Mammary epithelial cell (primary cell): ENCODE data around the gene TMA7B.

ENCODE experiments used
- EZH2 ChIP-seq: IDR thresholded peaks from 2 replicates; pipeline ENCODE4 v1.6.1; 2012; ENCODE audit warnings: low read length, inconsistent platforms, borderline replicate concordance
- TF ChIP-seq, protein P1 (sequence below), 2 donors: IDR thresholded peaks in 1 of 2; conservative IDR thresholded peaks in 1 of 2; 2 replicates each; pipeline ENCODE4 v1.5.1; 2011 to 2012; ENCODE audit warnings: inconsistent platforms in 2 of 2, low read length in 2 of 2, mild to moderate bottlenecking in 2 of 2, control low read depth in 1 of 2, low read depth in 1 of 2; ENCODE audit not compliant: insufficient read depth in 1 of 2; ENCODE audit errors: extremely low read depth in 1 of 2

DNA sequence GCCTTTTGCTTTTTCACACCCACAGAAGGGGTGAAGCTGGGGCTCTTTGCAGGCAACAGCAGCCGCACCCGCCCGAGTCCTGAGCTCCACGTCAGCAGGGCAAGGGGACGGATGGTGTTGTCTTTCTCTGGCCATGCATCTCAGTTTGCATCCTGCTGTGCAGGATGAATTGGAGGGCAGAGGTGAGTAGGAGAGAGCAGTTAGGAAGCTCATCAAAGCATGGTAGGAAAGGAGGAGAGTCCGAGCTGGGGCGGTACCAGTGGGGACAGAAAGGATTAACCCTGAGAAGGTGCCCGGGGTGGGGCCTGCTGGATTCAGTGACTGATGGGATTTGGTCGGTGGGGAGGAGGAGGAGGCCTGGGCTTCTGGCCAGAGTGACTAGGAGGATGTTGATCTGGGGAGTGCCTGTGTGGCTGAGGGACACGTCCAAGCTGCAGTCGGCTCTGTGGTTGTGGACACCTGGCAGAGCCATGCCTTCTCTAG, 49.1 kb downstream of the TMA7B start:
- TF ChIP-seq EZH2: no peak
- TF ChIP-seq, protein P1, sequence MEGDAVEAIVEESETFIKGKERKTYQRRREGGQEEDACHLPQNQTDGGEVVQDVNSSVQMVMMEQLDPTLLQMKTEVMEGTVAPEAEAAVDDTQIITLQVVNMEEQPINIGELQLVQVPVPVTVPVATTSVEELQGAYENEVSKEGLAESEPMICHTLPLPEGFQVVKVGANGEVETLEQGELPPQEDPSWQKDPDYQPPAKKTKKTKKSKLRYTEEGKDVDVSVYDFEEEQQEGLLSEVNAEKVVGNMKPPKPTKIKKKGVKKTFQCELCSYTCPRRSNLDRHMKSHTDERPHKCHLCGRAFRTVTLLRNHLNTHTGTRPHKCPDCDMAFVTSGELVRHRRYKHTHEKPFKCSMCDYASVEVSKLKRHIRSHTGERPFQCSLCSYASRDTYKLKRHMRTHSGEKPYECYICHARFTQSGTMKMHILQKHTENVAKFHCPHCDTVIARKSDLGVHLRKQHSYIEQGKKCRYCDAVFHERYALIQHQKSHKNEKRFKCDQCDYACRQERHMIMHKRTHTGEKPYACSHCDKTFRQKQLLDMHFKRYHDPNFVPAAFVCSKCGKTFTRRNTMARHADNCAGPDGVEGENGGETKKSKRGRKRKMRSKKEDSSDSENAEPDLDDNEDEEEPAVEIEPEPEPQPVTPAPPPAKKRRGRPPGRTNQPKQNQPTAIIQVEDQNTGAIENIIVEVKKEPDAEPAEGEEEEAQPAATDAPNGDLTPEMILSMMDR (conservative IDR thresholded peaks at IDR 0.05 in 1 of 2, IDR thresholded peaks at IDR 0.05 in 1 of 2; ENCODE audit: extremely low read depth in 1 of 2, insufficient read depth in 1 of 2, low read depth in 1 of 2, low read length in 2 of 2): no peak
